Stimulated activated CD4-positive, alpha-beta T cell treated with anti-CD3 and anti-CD28 coated beads, Interleukin-1b, Interleukin-23, amount 100 ng/mL, for 48 hours (primary cell): Measurements from ENCODE around the gene PMPCA.
A peak's percentile ranks its signal among the peaks of the same experiment; 100 is the strongest.

Experiments
- DNase-seq: peaks from one replicate; pipeline ENCODE4 v3.0.0-alpha.2; 2020

The PMPCA gene

GRCh38 chr9:136438548-136439480 is 28.4 kb downstream of the PMPCA start:
- DNase-seq = peak; percentile 57

GRCh38 chr9:136439481-136440408 is 29.3 kb downstream of the PMPCA start, which contains the start of gene INPP5E:
TSS of gene INPP5E (minus strand) at chr9:136439845. CDS start at chr9:136439419, 426 bp downstream.
- peak; percentile 76 for DNase-seq

- no peak for DNase-seq
These were observed 30.8 kb downstream of the PMPCA start for GRCh38 chr9:136441191-136441680.

GRCh38 chr9:136441681-136442245 is 31.3 kb downstream of the PMPCA start:
- DNase-seq = no peak

- DNase-seq = no peak
These were observed 31.8 kb downstream of the PMPCA start for GRCh38 chr9:136442265-136442664.

GRCh38 chr9:136443087-136443486 is 32.6 kb downstream of the PMPCA start:
- DNase-seq = no peak

- DNase-seq = no peak
These were observed 33.2 kb downstream of the PMPCA start for GRCh38 chr9:136443687-136444086.

GRCh38 chr9:136444102-136444501 is 33.6 kb downstream of the PMPCA start:
- DNase-seq = no peak

GRCh38 chr9:136445799-136446198 is 35.3 kb downstream of the PMPCA start:
- no peak for DNase-seq

- DNase-seq = no peak
These were observed 36.8 kb downstream of the PMPCA start for GRCh38 chr9:136447173-136447778.

GRCh38 chr9:136448655-136449054 is 38.2 kb downstream of the PMPCA start:
- no peak for DNase-seq

GRCh38 chr9:136451221-136451877 is 40.9 kb downstream of the PMPCA start:
- DNase-seq = no peak

- no peak for DNase-seq
These were observed 42.9 kb downstream of the PMPCA start for GRCh38 chr9:136453326-136453725.

- DNase-seq = no peak
These were observed 43.8 kb downstream of the PMPCA start for GRCh38 chr9:136454026-136454796.

GRCh38 chr9:136455043-136456002 is 44.9 kb downstream of the PMPCA start:
- no peak for DNase-seq

- no peak for DNase-seq
These were observed 45.8 kb downstream of the PMPCA start for GRCh38 chr9:136456258-136456657.

GRCh38 chr9:136457326-136457725 is 46.9 kb downstream of the PMPCA start:
- DNase-seq = no peak

GRCh38 chr9:136459425-136459824 is 49.0 kb downstream of the PMPCA start:
- no peak for DNase-seq

GRCh38 chr9:136460772-136461325 is 50.4 kb downstream of the PMPCA start:
- no peak for DNase-seq

- no peak for DNase-seq
These were observed 52.2 kb downstream of the PMPCA start for GRCh38 chr9:136462664-136463063.
